GM21526 (cell line): Measurements from ENCODE around the gene MKS1.

Source experiments
- ATAC-seq: cut with Tn5 transposase; IDR thresholded peaks from one replicate; pipeline ENCODE4 v1.9.1; 2021; ENCODE audit warnings: moderate library complexity; ENCODE audit not compliant: unreplicated experiment, low FRiP score

MKS1 gene

GRCh38 chr17:58172369-58173071 lies 46.5 kb downstream of the MKS1 start:
- no peak for ATAC-seq

GRCh38 chr17:58170622-58171021 lies 48.4 kb downstream of the MKS1 start:
- ATAC-seq, result no peak

GRCh38 chr17:58166682-58167081 lies 52.4 kb downstream of the MKS1 start, which contains the start of gene OR4D2:
Gene OR4D2 (plus strand): TSS chr17:58166982. CDS start chr17:58169656, 2,674 bp downstream.
- no peak for ATAC-seq

- no peak for ATAC-seq
These were observed 53.1 kb downstream of the MKS1 start for GRCh38 chr17:58165981-58166380.

GRCh38 chr17:58161566-58161965 lies 57.5 kb downstream of the MKS1 start:
- ATAC-seq, result no peak

- no peak for ATAC-seq
These were observed 60.9 kb downstream of the MKS1 start for GRCh38 chr17:58158181-58158580.

- ATAC-seq, result no peak
These were observed 61.9 kb downstream of the MKS1 start for GRCh38 chr17:58156839-58157803.
